ENCODE data around the gene FOXJ3.

FOXJ3 gene

DNA sequence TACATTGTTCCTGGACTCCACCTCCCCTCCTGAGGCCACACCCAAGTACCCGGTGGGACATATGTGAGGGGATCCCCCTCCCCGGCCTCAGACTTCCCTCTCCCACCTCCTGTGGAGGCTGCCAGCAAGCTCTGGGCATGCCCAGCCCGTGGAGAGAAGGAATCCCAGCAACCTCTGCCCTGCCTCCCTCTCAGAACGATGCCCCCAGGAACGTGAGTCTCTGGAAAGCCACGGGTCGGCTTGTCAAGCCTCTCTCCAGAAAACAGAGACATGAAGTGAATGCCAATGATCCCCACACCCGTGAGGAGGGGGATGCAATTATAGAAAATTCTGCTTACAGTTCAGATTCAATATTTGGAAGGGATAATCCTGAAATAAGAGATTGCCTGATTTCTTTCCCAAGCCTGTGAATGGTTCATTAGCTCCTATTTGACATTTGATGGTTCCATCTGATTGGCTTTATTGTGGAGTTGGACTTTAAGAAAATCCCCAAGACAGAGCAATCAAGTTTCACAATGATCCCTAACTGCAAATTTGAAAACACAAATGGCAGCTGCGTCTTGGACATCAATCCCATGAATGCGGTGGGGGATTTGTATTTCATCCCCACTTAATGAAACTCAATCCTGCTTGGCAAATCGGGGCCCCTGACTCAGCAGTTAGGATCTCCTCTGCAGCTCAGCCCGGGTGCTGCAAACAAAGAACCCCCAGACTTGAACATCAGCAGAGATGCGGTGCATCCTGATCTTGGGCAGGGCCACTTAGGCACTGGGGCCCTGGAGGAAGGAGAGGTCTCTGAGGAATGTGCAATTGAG lies 190.9 kb downstream of the FOXJ3 start:
- Histone ChIP-seq H3K4me1 (ENCODE audit: control insufficient read depth, insufficient read depth, low read length, unreplicated experiment) (no peaks in the 10 kb centered on the region), H3K36me3 (ENCODE audit: insufficient read depth, low read length) (no peaks in the 10 kb centered on the region), H3K27me3 (ENCODE audit: insufficient read depth, low read length) (peaks cover 94% of the 10 kb centered on the region), H3K4me3 (ENCODE audit: low read depth, low read length) (no peak overlapping the region), H3K27ac (ENCODE audit: low read depth, low read length) (no peak overlapping the region), H3K79me2 (ENCODE audit: control insufficient read depth, insufficient read depth, low read length, unreplicated experiment) (no peaks in the 10 kb centered on the region), H2AFZ (ENCODE audit: low read length, unreplicated experiment) (no peak overlapping the region)

DNA sequence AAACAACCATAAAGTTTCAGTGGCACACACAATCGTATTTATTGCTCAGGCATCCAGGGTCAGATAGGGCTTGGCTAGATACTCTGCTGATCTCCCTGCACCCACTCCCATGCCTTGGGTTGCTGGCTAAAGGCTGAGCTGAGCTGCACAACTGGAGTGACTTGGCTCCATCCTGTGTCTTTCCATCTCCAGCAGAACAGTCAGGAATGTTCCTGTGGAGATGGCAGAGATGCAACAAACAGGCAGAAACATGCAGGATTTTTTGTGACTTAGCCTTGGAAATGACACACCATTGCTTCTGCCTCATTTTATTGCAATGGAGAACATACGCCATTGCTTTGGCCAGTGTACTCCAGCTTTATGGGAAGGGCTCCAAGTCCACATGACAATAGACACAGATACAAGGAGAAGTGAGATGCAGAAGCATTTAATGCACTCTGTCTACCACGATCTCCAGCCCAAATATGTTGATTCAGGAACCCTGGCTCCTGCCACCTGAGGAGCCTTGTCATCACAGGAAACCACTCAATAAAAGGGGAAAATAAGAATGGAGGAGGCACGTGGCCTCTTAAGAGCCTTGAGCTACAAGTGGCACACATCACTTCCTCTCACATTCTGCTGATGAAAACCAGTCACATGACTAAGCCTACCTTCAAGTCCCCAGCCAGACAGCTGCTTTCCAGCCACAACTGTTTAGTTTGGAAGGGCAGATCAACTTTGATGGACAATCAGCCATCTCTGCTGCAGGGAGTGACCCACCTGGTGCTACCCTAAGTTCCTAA lies 191.9 kb downstream of the FOXJ3 start:
- H3K27ac ChIP-seq (ENCODE audit: low read depth, low read length): no peak overlapping the region
- no peaks in the 10 kb centered on the region for H3K4me1 ChIP-seq (ENCODE audit: control insufficient read depth, insufficient read depth, low read length, unreplicated experiment)
- no peaks in the 10 kb centered on the region for H3K79me2 ChIP-seq (ENCODE audit: control insufficient read depth, insufficient read depth, low read length, unreplicated experiment)
- no peak overlapping the region for H3K4me3 ChIP-seq (ENCODE audit: low read depth, low read length)
- peaks cover 94% of the 10 kb centered on the region for H3K27me3 ChIP-seq (ENCODE audit: insufficient read depth, low read length)
- no peaks in the 10 kb centered on the region for H3K36me3 ChIP-seq (ENCODE audit: insufficient read depth, low read length)
- no peak overlapping the region for H2AFZ ChIP-seq (ENCODE audit: low read length, unreplicated experiment)

DNA sequence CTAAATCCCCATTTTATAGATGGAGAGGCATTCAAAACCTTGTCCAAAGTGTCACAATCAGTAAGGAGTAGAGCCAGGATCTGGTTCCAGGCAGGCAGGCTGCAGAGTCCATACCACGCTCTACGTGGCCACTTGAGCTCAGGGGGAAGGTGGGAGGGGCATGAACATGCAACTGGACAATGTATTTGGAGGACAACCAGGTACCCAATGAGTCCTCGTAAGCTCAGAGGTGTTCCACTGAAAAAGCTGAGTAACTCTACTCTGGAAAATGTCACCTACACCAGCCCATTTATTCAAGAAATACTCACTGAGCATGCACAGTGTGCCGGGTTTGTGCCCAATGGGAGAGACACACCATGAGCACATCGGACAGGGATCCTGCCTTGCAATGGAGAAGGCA lies 193.1 kb downstream of the FOXJ3 start:
- H3K4me1 ChIP-seq (ENCODE audit: control insufficient read depth, insufficient read depth, low read length, unreplicated experiment): no peaks in the 10 kb centered on the region
- no peak overlapping the region for H3K4me3 ChIP-seq (ENCODE audit: low read depth, low read length)
- no peak overlapping the region for H3K27ac ChIP-seq (ENCODE audit: low read depth, low read length)
- H2AFZ ChIP-seq (ENCODE audit: low read length, unreplicated experiment): no peak overlapping the region
- H3K27me3 ChIP-seq (ENCODE audit: insufficient read depth, low read length): peaks cover 94% of the 10 kb centered on the region
- H3K79me2 ChIP-seq (ENCODE audit: control insufficient read depth, insufficient read depth, low read length, unreplicated experiment): no peaks in the 10 kb centered on the region
- H3K36me3 ChIP-seq (ENCODE audit: insufficient read depth, low read length): no peaks in the 10 kb centered on the region

DNA sequence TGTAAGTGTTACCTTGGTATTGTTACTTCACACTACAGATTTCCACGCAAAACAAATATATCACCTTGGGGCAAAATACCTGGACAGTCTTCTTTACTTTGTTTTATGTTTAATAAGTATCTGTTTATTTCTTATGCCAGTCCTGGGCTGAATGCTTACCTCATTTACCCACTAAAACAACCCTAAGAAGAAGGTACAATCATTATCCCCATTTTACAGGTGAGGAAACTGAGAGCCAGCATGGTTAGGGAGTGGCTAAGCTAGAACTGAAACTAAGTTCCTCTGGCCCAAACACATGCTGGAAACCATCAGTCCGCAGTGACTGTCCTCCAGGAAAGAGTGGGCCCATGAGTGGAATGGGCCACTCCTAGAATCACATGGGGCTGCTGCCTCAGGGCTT lies 194.8 kb downstream of the FOXJ3 start:
- no peaks in the 10 kb centered on the region for H3K36me3 ChIP-seq (ENCODE audit: insufficient read depth, low read length)
- H3K27me3 ChIP-seq (ENCODE audit: insufficient read depth, low read length): peaks cover 97% of the 10 kb centered on the region
- no peak overlapping the region for H2AFZ ChIP-seq (ENCODE audit: low read length, unreplicated experiment)
- H3K27ac ChIP-seq (ENCODE audit: low read depth, low read length): no peak overlapping the region
- no peaks in the 10 kb centered on the region for H3K4me1 ChIP-seq (ENCODE audit: control insufficient read depth, insufficient read depth, low read length, unreplicated experiment)
- no peak overlapping the region for H3K4me3 ChIP-seq (ENCODE audit: low read depth, low read length)
- no peaks in the 10 kb centered on the region for H3K79me2 ChIP-seq (ENCODE audit: control insufficient read depth, insufficient read depth, low read length, unreplicated experiment)

DNA sequence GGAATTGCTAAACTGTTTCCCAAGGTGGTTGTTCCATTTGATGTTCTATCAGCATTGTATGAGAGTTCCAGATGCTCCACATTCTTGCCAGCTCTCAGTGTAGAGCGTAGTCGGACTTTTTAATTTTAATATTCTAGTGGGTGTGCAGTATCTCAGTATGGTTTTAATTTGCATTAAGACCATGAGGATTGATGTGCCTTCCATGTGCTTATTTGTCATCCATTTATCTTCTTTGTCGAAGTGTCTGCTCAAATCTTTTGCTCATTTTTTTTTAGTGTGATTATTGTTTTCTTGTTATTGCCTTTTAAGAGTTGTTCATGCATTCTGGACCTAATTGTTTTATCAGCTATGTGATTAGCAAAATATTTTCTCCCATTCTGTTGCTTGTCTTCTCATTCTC lies 195.6 kb downstream of the FOXJ3 start:
- Histone ChIP-seq H3K4me3 (ENCODE audit: low read depth, low read length) (no peak overlapping the region), H2AFZ (ENCODE audit: low read length, unreplicated experiment) (no peak overlapping the region), H3K79me2 (ENCODE audit: control insufficient read depth, insufficient read depth, low read length, unreplicated experiment) (no peaks in the 10 kb centered on the region), H3K4me1 (ENCODE audit: control insufficient read depth, insufficient read depth, low read length, unreplicated experiment) (no peaks in the 10 kb centered on the region), H3K27ac (ENCODE audit: low read depth, low read length) (no peak overlapping the region), H3K36me3 (ENCODE audit: insufficient read depth, low read length) (no peaks in the 10 kb centered on the region), H3K27me3 (ENCODE audit: insufficient read depth, low read length) (peaks cover 97% of the 10 kb centered on the region)

DNA sequence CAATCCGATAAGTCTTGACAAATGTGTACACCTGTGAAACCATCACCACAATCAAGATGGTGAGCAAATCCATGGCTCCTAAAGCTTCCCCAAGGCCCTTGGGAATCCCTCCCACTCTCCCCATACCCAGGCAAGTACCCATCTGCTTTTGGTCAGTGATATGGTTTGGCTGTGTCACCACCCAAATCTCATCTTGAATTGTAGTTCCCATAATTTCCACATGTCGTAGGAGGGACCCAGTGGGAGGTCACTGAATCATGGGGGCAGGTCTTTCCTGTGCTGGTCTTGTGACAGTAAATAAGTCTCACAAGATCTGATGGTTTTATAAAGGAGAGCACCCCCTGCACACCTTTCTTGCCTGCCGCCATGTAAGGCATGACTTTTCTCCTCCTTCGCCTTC lies 196.4 kb downstream of the FOXJ3 start:
- H3K36me3 ChIP-seq (ENCODE audit: insufficient read depth, low read length): no peaks in the 10 kb centered on the region
- no peak overlapping the region for H2AFZ ChIP-seq (ENCODE audit: low read length, unreplicated experiment)
- no peaks in the 10 kb centered on the region for H3K79me2 ChIP-seq (ENCODE audit: control insufficient read depth, insufficient read depth, low read length, unreplicated experiment)
- H3K4me3 ChIP-seq (ENCODE audit: low read depth, low read length): no peak overlapping the region
- no peak overlapping the region for H3K27ac ChIP-seq (ENCODE audit: low read depth, low read length)
- peaks cover 97% of the 10 kb centered on the region for H3K27me3 ChIP-seq (ENCODE audit: insufficient read depth, low read length)
- no peaks in the 10 kb centered on the region for H3K4me1 ChIP-seq (ENCODE audit: control insufficient read depth, insufficient read depth, low read length, unreplicated experiment)

DNA sequence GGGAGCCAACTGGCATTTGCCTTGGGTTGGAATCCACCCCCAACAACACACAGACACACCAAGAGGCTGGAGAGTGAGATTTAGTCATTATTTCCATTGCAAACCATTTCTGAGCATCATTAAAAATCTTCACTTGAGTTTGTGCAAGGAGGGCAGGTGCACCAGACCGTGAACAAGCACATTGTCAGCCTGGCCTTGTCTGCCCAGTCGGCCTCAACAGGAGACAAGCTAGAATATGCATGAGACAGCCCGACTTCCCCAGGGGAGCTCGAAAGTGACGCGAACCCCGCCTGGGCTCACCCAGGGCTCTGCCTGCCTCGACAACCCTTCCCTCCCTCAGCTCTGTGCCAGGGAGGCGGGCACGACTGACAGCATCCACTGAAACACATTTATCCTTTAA lies 197.3 kb downstream of the FOXJ3 start:
- Histone ChIP-seq H3K4me1 (ENCODE audit: control insufficient read depth, insufficient read depth, low read length, unreplicated experiment) (no peaks in the 10 kb centered on the region), H3K36me3 (ENCODE audit: insufficient read depth, low read length) (no peaks in the 10 kb centered on the region), H3K27me3 (ENCODE audit: insufficient read depth, low read length) (peaks cover 92% of the 10 kb centered on the region), H2AFZ (ENCODE audit: low read length, unreplicated experiment) (no peak overlapping the region), H3K79me2 (ENCODE audit: control insufficient read depth, insufficient read depth, low read length, unreplicated experiment) (no peaks in the 10 kb centered on the region), H3K27ac (ENCODE audit: low read depth, low read length) (no peak overlapping the region), H3K4me3 (ENCODE audit: low read depth, low read length) (no peak overlapping the region)

DNA sequence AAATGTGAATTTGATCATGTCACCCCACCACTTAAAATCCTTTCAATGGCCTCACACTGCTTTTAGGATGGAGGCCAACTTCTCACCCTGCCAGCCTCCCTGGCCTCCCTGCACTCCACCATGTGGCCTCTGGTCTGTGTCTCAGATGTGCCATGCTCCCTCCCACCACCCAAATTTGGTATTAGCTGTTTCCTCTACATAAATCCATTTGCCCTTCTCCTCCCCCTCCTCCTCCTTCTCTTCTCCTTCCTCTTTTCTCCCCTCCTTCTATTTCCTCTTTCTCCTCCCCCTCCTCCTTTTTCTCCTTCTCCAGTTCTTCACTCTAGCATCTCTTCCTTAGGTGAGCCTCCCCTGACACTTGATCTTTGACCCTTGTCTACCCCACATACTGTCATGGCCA lies 198.6 kb downstream of the FOXJ3 start:
- Histone ChIP-seq H3K27me3 (ENCODE audit: insufficient read depth, low read length) (peaks cover 80% of the 10 kb centered on the region), H2AFZ (ENCODE audit: low read length, unreplicated experiment) (no peak overlapping the region), H3K79me2 (ENCODE audit: control insufficient read depth, insufficient read depth, low read length, unreplicated experiment) (no peaks in the 10 kb centered on the region), H3K4me1 (ENCODE audit: control insufficient read depth, insufficient read depth, low read length, unreplicated experiment) (no peaks in the 10 kb centered on the region), H3K36me3 (ENCODE audit: insufficient read depth, low read length) (no peaks in the 10 kb centered on the region), H3K27ac (ENCODE audit: low read depth, low read length) (no peak overlapping the region), H3K4me3 (ENCODE audit: low read depth, low read length) (no peak overlapping the region)

DNA sequence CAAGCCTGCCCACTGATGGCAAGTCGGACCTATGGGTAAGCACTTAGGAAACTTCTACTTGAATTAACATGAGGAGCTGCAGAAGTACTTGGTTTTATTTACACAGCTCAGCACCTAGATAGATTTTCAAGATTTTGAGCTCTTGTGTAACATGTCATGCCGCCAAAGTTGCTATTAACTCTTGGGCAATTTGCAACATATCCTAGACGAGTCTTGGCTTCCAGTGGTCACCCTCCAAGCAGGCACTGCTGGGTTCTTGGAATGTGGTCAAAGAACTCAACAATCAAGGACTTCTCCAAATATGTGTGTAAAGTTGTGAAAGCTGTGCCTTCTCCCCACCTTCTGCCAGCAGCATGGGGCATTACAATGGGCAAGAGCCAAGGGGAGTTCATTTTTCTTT lies 199.6 kb downstream of the FOXJ3 start:
- Histone ChIP-seq H3K27ac (ENCODE audit: low read depth, low read length) (no peak overlapping the region), H3K4me1 (ENCODE audit: control insufficient read depth, insufficient read depth, low read length, unreplicated experiment) (no peaks in the 10 kb centered on the region), H3K36me3 (ENCODE audit: insufficient read depth, low read length) (no peaks in the 10 kb centered on the region), H3K27me3 (ENCODE audit: insufficient read depth, low read length) (peaks cover 80% of the 10 kb centered on the region), H3K4me3 (ENCODE audit: low read depth, low read length) (no peak overlapping the region), H3K79me2 (ENCODE audit: control insufficient read depth, insufficient read depth, low read length, unreplicated experiment) (no peaks in the 10 kb centered on the region), H2AFZ (ENCODE audit: low read length, unreplicated experiment) (no peak overlapping the region)

DNA sequence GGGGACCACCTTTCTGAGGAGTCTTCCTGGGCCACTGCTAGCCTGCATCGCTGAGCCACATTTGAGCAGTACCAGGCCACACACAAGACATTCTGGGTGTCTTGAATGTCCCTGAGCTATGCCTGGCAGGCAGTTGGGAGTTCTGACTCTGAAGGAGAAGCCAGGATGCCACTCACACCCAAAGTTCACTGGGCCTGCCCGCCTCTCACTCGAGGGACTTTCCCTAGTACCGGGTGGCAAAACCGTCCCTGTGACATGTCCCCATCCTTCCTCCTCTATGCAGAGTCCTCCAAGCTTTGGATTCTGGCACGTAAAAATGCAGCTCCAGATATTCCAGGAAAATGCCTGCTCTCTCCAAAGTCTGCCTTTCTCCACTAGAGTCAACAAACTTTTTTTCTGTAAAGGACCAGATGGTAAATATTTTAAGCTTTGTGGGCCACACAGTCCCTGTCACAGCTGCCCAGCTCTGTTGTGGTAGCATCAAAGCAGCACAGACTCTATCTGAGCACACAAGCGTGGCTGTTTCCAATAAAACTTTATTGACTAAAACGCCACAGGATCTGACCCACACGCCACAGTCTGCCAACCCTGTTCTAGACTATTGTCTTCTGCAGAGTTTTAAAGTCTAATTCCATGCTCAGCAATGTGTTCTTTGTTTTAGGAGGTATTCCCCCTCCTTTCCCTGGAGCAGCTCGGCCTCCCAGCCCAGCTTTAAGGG lies 201.1 kb downstream of the FOXJ3 start:
- H3K27me3 ChIP-seq (ENCODE audit: insufficient read depth, low read length): peaks cover 79% of the 10 kb centered on the region
- no peak overlapping the region for H2AFZ ChIP-seq (ENCODE audit: low read length, unreplicated experiment)
- no peak overlapping the region for H3K4me3 ChIP-seq (ENCODE audit: low read depth, low read length)
- no peaks in the 10 kb centered on the region for H3K79me2 ChIP-seq (ENCODE audit: control insufficient read depth, insufficient read depth, low read length, unreplicated experiment)
- no peaks in the 10 kb centered on the region for H3K4me1 ChIP-seq (ENCODE audit: control insufficient read depth, insufficient read depth, low read length, unreplicated experiment)
- no peaks in the 10 kb centered on the region for H3K36me3 ChIP-seq (ENCODE audit: insufficient read depth, low read length)
- H3K27ac ChIP-seq (ENCODE audit: low read depth, low read length): no peak overlapping the region
